B cell (primary cell): ENCODE data around the gene ARHGAP15. TPM values are rescaled to one million over a fixed set of nuclear protein-coding genes. Genes with fewer than 3 reads are reported as not detected.

Source experiments
- ATAC-seq: fragments of 200-7000 bp; cut with Tn5 transposase; one replicate; pipeline ENCODE4 v1.10.0; 2021; ENCODE audit warnings: low read depth, mild to moderate bottlenecking, moderate number of reproducible peaks, moderate library complexity
- CTCF ChIA-PET: fragments of 350-600 bp; sonication (Branson Sonifier 250); formaldehyde crosslinking; loops from one replicate; lab custom pipeline; 2021; ENCODE audit warnings: antibody characterized with exemption, inconsistent platforms; lab: Charles Lee
- POLR2A ChIA-PET: fragments of 350-600 bp; sonication (Branson Sonifier 250); formaldehyde crosslinking; loops from one replicate; lab custom pipeline; 2021; ENCODE audit warnings: antibody characterized with exemption; lab: Charles Lee
- DNase-seq: peaks from one replicate; pipeline ENCODE4 v3.0.0; 2013
- H2AFZ ChIP-seq: 2 replicates; pipeline ENCODE4 v1.6.1; 2012; ENCODE audit warnings: mild to moderate bottlenecking, low read depth, low read length; ENCODE audit not compliant: insufficient read depth, poor library complexity, severe bottlenecking
- H3K27ac ChIP-seq, 2 donors: 1 replicate in 1 of 2; 2 replicates in 1 of 2; pipeline ENCODE4 v1.5.1; 2012 to 2013; ENCODE audit warnings: low read length in 2 of 2, mild to moderate bottlenecking in 2 of 2, moderate library complexity in 1 of 2
- H3K27me3 ChIP-seq, 4 experiments: fragments of 200-600 bp in 1 of 4; sonication (generic) in 1 of 4; replicated peaks in 1 of 4; 1 replicate in 2 of 4; 2 replicates in 2 of 4; pipeline versions ENCODE4 v1.6.1 to v1.7.0; 2013 to 2016; ENCODE audit warnings: low read length in 3 of 4, mild to moderate bottlenecking in 2 of 4, mixed read lengths in 1 of 4, moderate library complexity in 1 of 4; ENCODE audit not compliant: insufficient read depth in 4 of 4, control insufficient read depth in 3 of 4; ENCODE audit errors: control extremely low read depth in 1 of 4
- H3K36me3 ChIP-seq, 2 experiments: replicated peaks in 1 of 2; 1 replicate in 1 of 2; 2 replicates in 1 of 2; pipeline versions ENCODE4 v1.6.1 to v1.7.1; 2013; ENCODE audit warnings: low read length in 1 of 2; ENCODE audit not compliant: insufficient read depth in 2 of 2, control insufficient read depth in 1 of 2; ENCODE audit errors: control extremely low read depth in 1 of 2, extremely low read depth in 1 of 2
- H3K4me1 ChIP-seq, 2 donors: fragments of 200-600 bp in 1 of 2; sonication (generic) in 1 of 2; 1 replicate in 1 of 2; 2 replicates in 1 of 2; pipeline versions ENCODE4 v1.5.1 to v1.6.1; 2013 to 2017; ENCODE audit warnings: low read length in 2 of 2; ENCODE audit not compliant: control insufficient read depth in 2 of 2, insufficient read depth in 2 of 2
- H3K4me2 ChIP-seq: replicated peaks from 2 replicates; pipeline ENCODE3; 2012; ENCODE audit warnings: mild to moderate bottlenecking, low read depth, low read length; ENCODE audit not compliant: poor library complexity, severe bottlenecking
- H3K4me3 ChIP-seq, 5 experiments: fragments of 200-600 bp in 1 of 5; sonication (generic) in 1 of 5; 1 replicate in 3 of 5; 2 replicates in 2 of 5; pipeline versions ENCODE4 v1.5.1 to v1.7.0; 2011 to 2016; ENCODE audit warnings: low read length in 4 of 5, mild to moderate bottlenecking in 4 of 5, low read depth in 2 of 5, control low read depth in 1 of 5, moderate library complexity in 1 of 5; ENCODE audit not compliant: insufficient read depth in 1 of 5; ENCODE audit errors: control extremely low read depth in 1 of 5, extremely low read depth in 1 of 5
- H3K79me2 ChIP-seq: fragments of 200-600 bp; sonication (generic); one replicate; pipeline ENCODE4 v1.6.0; 2016; ENCODE audit warnings: low read length; ENCODE audit not compliant: control insufficient read depth, insufficient read depth
- H3K9ac ChIP-seq: fragments of 200-600 bp; sonication (generic); 2 replicates; pipeline ENCODE4 v1.6.1; 2017; ENCODE audit warnings: mild to moderate bottlenecking, low read length, moderate library complexity
- H3K9me3 ChIP-seq, 3 donors: one replicate each; pipeline versions ENCODE4 v1.6.1 to v1.7.1; 2013; ENCODE audit warnings: low read length in 2 of 3; ENCODE audit not compliant: control insufficient read depth in 2 of 3, insufficient read depth in 1 of 3; ENCODE audit errors: control extremely low read depth in 1 of 3
- H4K20me1 ChIP-seq: 2 replicates; pipeline ENCODE4 v1.6.0; 2012; ENCODE audit warnings: mild to moderate bottlenecking, low read length; ENCODE audit not compliant: insufficient read depth, control insufficient read depth, poor library complexity, severe bottlenecking
- H3K27ac Mint-ChIP-seq: one replicate; pipeline ENCODE4 v1.8.0; 2021; ENCODE audit warnings: mixed read lengths
- H3K27me3 Mint-ChIP-seq: one replicate; pipeline ENCODE4 v1.8.0; 2021; ENCODE audit warnings: mixed read lengths
- H3K4me1 Mint-ChIP-seq: one replicate; pipeline ENCODE4 v1.8.0; 2021; ENCODE audit warnings: mixed read lengths
- H3K4me3 Mint-ChIP-seq: one replicate; pipeline ENCODE4 v1.8.0; 2021; ENCODE audit warnings: mixed read lengths
- H3K9me3 Mint-ChIP-seq: one replicate; pipeline ENCODE4 v1.8.0; 2022; ENCODE audit warnings: mixed read lengths; ENCODE audit not compliant: insufficient read depth
- EZH2 ChIP-seq: IDR thresholded peaks from 2 replicates; pipeline ENCODE4 v1.6.1; 2012; ENCODE audit warnings: borderline replicate concordance, low read depth, mild to moderate bottlenecking, moderate library complexity, low read length; ENCODE audit not compliant: insufficient read depth, poor library complexity, severe bottlenecking
- WGBS: methylation state at CpG from one replicate; pipeline ENCODE4 v1.1.5; 2013; ENCODE audit warnings: missing lambda C conversion rate; ENCODE audit not compliant: insufficient coverage; 5-methylcytosine and 5-hydroxymethylcytosine counted together
- intact Hi-C: fragments of 100-400 bp; cut with micrococcal nuclease; formaldehyde crosslinking; loops from one replicate; pipeline ENCODE4 v1.10.0; 2022
- polyA plus RNA-seq: library from polyadenylated mRNA; depleted of rRNA; stranded (reverse); fragments of >200 nt; gene quantifications from 2 replicates; pipeline ENCODE4 v1.2.3, GENCODE V29; 2012
- total RNA-seq, 2 donors: library from RNA; stranded (reverse); fragments of 120-200 nt in 1 of 2; gene quantifications; 1 replicate in 1 of 2; 2 replicates in 1 of 2; pipeline versions ENCODE4 v1.2.3 to v1.2.4, GENCODE V29; 2013 to 2022
- TF ChIP-seq, protein P1 (sequence below): fragments of 200-600 bp; IDR thresholded peaks from one replicate; pipeline ENCODE4 v1.8.0; 2022; ENCODE audit warnings: antibody characterized with exemption, mild to moderate bottlenecking

The ARHGAP15 gene
- total and polyA plus RNA-seq, 2 donors (not counting 1 experiment from before 2014, with no cell fraction given) = 58.6 to 187 TPM

DNA sequence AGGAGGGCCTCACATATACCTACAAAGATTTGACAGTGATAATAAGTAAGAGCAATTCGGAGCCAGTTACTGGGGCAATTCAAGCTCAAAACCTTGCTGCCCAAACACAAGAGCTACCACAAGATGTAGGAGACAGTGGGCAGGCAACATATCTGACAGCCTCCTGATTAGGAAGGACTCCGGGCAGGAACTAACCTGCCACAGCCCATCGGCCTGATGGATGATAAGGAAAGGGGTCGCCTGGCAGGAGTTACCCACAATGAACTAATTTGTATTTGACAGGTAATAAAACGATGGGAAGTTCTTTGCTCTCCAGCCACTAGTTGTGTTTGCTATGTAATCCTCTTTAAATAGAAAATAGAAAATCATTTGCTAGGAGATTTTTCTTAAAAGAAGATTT, 100.2 kb downstream of the ARHGAP15 start:
- Histone ChIP-seq H2AFZ (no peak overlapping the region), H3K4me2 (no peak overlapping the region), H3K27ac (no peak overlapping the region), H3K79me2 (peaks cover 51% of the 10 kb centered on the region), H3K27me3 (no peaks in the 10 kb centered on the region), H3K4me1 (no peaks in the 10 kb centered on the region), H3K36me3 (peaks cover 21 to 80% of the 10 kb centered on the region in 2 experiments), H3K9ac (no peak overlapping the region), H4K20me1 (peaks cover 5% of the 10 kb centered on the region), H3K9me3 (peaks cover 5 to 22% (median 9%) of the 10 kb centered on the region in 3 donors), H3K4me3 (no peak overlapping the region)
- intact Hi-C loops = loop anchor here (2.0 kb wide), 1 partner anchor 19 kb away; no protein-coding TSS in a partner anchor
- Mint-ChIP-seq H3K9me3 (peaks cover 14% of the 10 kb centered on the region), H3K27ac (no peak overlapping the region), H3K4me3 (no peak overlapping the region), H3K27me3 (no peaks in the 10 kb centered on the region), H3K4me1 (peaks cover 13% of the 10 kb centered on the region)
- POLR2A ChIA-PET = no interaction called here
- WGBS = 100% methylated on average over 3 of the region's 5 CpGs
- DNase-seq = no peak
- CTCF ChIA-PET = interaction anchor here (1.0 to 1.7 kb wide), 4 partner anchors 23 to 119 kb away, joined by 3 to 5 read pairs (median 4); no protein-coding TSS in a partner anchor
- no peak for ATAC-seq
- no peak for TF ChIP-seq EZH2
- TF ChIP-seq, protein P1, sequence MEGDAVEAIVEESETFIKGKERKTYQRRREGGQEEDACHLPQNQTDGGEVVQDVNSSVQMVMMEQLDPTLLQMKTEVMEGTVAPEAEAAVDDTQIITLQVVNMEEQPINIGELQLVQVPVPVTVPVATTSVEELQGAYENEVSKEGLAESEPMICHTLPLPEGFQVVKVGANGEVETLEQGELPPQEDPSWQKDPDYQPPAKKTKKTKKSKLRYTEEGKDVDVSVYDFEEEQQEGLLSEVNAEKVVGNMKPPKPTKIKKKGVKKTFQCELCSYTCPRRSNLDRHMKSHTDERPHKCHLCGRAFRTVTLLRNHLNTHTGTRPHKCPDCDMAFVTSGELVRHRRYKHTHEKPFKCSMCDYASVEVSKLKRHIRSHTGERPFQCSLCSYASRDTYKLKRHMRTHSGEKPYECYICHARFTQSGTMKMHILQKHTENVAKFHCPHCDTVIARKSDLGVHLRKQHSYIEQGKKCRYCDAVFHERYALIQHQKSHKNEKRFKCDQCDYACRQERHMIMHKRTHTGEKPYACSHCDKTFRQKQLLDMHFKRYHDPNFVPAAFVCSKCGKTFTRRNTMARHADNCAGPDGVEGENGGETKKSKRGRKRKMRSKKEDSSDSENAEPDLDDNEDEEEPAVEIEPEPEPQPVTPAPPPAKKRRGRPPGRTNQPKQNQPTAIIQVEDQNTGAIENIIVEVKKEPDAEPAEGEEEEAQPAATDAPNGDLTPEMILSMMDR = no peak

DNA sequence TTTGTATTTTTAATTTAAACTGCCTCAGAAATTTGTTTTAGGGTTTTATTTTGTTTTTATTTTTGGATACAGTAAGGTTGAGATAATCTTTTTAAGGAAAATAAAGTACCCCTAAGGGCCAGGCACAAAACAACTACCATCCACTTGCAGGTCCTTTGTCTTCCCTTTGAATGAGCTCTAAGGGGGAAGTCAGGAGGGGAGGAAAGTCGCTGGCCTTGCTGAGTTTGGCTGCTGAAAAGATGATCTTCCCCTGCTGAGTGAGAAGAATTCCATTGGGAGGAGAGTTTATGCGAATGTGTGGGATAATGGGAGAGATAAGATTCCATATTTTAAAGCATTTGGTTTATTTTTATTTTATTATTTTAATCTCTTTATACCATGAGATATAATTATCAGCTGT, 100.7 kb downstream of the ARHGAP15 start:
- WGBS = 100% methylated on average over 1 of the region's 2 CpGs
- Histone ChIP-seq H3K4me2 (no peak overlapping the region), H3K4me1 (no peaks in the 10 kb centered on the region), H3K9me3 (peaks cover 5 to 26% (median 9%) of the 10 kb centered on the region in 3 donors), H3K27me3 (no peaks in the 10 kb centered on the region), H2AFZ (no peak overlapping the region), H4K20me1 (peaks cover 3% of the 10 kb centered on the region), H3K27ac (no peak overlapping the region), H3K4me3 (no peak overlapping the region), H3K79me2 (peaks cover 50% of the 10 kb centered on the region), H3K9ac (no peak overlapping the region), H3K36me3 (peaks cover 21 to 80% of the 10 kb centered on the region in 2 experiments)
- Mint-ChIP-seq H3K4me1 (peaks cover 13% of the 10 kb centered on the region), H3K9me3 (peaks cover 16% of the 10 kb centered on the region), H3K27me3 (no peaks in the 10 kb centered on the region), H3K4me3 (no peak overlapping the region), H3K27ac (no peak overlapping the region)
- TF ChIP-seq, protein P1 = no peak
- TF ChIP-seq EZH2 = no peak
- ChIA-PET POLR2A (no interaction called here), CTCF (interaction anchor here (1.0 to 1.7 kb wide), 5 partner anchors 23 to 119 kb away, joined by 3 to 5 read pairs (median 4); no protein-coding TSS in a partner anchor)
- DNase-seq (no peak), ATAC-seq (no peak)
- intact Hi-C loops = loop anchor here (2.0 kb wide), 1 partner anchor 19 kb away; no protein-coding TSS in a partner anchor
